HEK293 (cell line): ENCODE results near the gene C20orf144.

Experiments used
- CTCF ChIA-PET: fragments of 350-600 bp; formaldehyde crosslinking; extraction: SDS; loops from one replicate; lab custom pipeline; 2021; ENCODE audit warnings: antibody characterized with exemption; lab: Yijun Ruan, JAX
- POLR2A ChIA-PET: fragments of 300-600 bp; formaldehyde crosslinking; extraction: SDS; loops from one replicate; lab custom pipeline; 2020; ENCODE audit warnings: antibody characterized with exemption, inconsistent platforms; lab: Yijun Ruan, JAX
- H3K27ac ChIP-seq: fragments of 200-500 bp; sonication (Bioruptor generic); 2 replicates; pipeline ENCODE4 v1.5.1; 2014; ENCODE audit warnings: low read depth, low read length, control low read depth, inconsistent platforms; ENCODE audit errors: extremely low read depth
- H3K36me3 ChIP-seq, 2 experiments: fragments of 200-500 bp in 1 of 2; sonication (Bioruptor generic) in 1 of 2; 1 replicate in 1 of 2; 2 replicates in 1 of 2; pipeline ENCODE4 v1.5.1; 2014 to 2017; ENCODE audit warnings: inconsistent platforms in 2 of 2, low read length in 2 of 2; ENCODE audit not compliant: control insufficient read depth in 2 of 2, insufficient read depth in 1 of 2
- H3K4me1 ChIP-seq: fragments of 200-500 bp; sonication (Bioruptor generic); 2 replicates; pipeline ENCODE4 v1.5.1; 2014; ENCODE audit warnings: mild to moderate bottlenecking, low read length, inconsistent platforms; ENCODE audit not compliant: control insufficient read depth, insufficient read depth
- H3K4me3 ChIP-seq: 2 replicates; pipeline ENCODE4 v1.5.1; 2011; ENCODE audit warnings: low read depth, mild to moderate bottlenecking, control low read depth, low read length, moderate library complexity
- H3K9me3 ChIP-seq: fragments of 200-500 bp; sonication (Bioruptor generic); 2 replicates; pipeline ENCODE4 v1.5.1; 2014; ENCODE audit warnings: low read depth, low read length, inconsistent platforms; ENCODE audit not compliant: control insufficient read depth, insufficient read depth
- SCRT1 ChIP-seq: fragments of 450-650 bp; formaldehyde crosslinking; IDR thresholded peaks from 2 replicates; pipeline ENCODE4 v1.5.1; 2016; ENCODE audit warnings: missing biosample characterization, missing genetic modification characterization, borderline replicate concordance
- SCRT2 ChIP-seq: fragments of 450-650 bp; formaldehyde crosslinking; IDR thresholded peaks from 2 replicates; pipeline ENCODE4 v1.5.1; 2016; ENCODE audit warnings: missing biosample characterization, missing genetic modification characterization
- SP2 ChIP-seq: fragments of 450-650 bp; formaldehyde crosslinking; IDR thresholded peaks from 2 replicates; pipeline ENCODE4 v1.5.1; 2016; ENCODE audit warnings: missing biosample characterization, missing genetic modification characterization
- ZBTB7A ChIP-seq: fragments of 450-650 bp; formaldehyde crosslinking; IDR thresholded peaks from 2 replicates; pipeline ENCODE4 v1.5.1; 2016; ENCODE audit warnings: low read depth, missing biosample characterization, missing genetic modification characterization
- ZFP3 ChIP-seq: fragments of 450-650 bp; formaldehyde crosslinking; IDR thresholded peaks from 2 replicates; pipeline ENCODE4 v1.5.1; 2016; ENCODE audit warnings: low read depth, missing biosample characterization, missing genetic modification characterization
- ZNF157 ChIP-seq: fragments of 450-650 bp; formaldehyde crosslinking; IDR thresholded peaks from 2 replicates; pipeline ENCODE4 v1.5.1; 2016; ENCODE audit warnings: missing biosample characterization, missing genetic modification characterization
- ZNF23 ChIP-seq: fragments of 450-650 bp; formaldehyde crosslinking; IDR thresholded peaks from 2 replicates; pipeline ENCODE4 v1.5.1; 2016; ENCODE audit warnings: missing biosample characterization, missing genetic modification characterization, borderline replicate concordance
- ZNF292 ChIP-seq: fragments of 450-650 bp; formaldehyde crosslinking; IDR thresholded peaks from 2 replicates; pipeline ENCODE4 v1.5.1; 2016; ENCODE audit warnings: low read depth, missing biosample characterization, missing genetic modification characterization, borderline replicate concordance
- ZNF433 ChIP-seq: fragments of 450-650 bp; formaldehyde crosslinking; IDR thresholded peaks from 2 replicates; pipeline ENCODE4 v1.5.1; 2016; ENCODE audit warnings: missing biosample characterization, missing genetic modification characterization, low read depth
- ZNF549 ChIP-seq: fragments of 450-650 bp; IDR thresholded peaks from 2 replicates; pipeline ENCODE4 v1.5.1; 2018; ENCODE audit warnings: missing biosample characterization, missing genetic modification characterization, mild to moderate bottlenecking, inconsistent platforms, moderate library complexity
- ZNF571 ChIP-seq: fragments of 450-650 bp; formaldehyde crosslinking; IDR thresholded peaks from 2 replicates; pipeline ENCODE4 v1.5.0; 2017; ENCODE audit warnings: missing biosample characterization, missing genetic modification characterization
- ZNF660 ChIP-seq: fragments of 450-650 bp; IDR thresholded peaks from 2 replicates; pipeline ENCODE4 v1.5.1; 2018; ENCODE audit warnings: missing biosample characterization, mild to moderate bottlenecking, missing genetic modification characterization
- ZSCAN30 ChIP-seq: fragments of 450-650 bp; IDR thresholded peaks from 2 replicates; pipeline ENCODE4 v1.5.1; 2018; ENCODE audit warnings: missing biosample characterization, mild to moderate bottlenecking, missing genetic modification characterization, moderate library complexity
- TF ChIP-seq, protein P1 (sequence below): fragments of 450-650 bp; formaldehyde crosslinking; IDR thresholded peaks from 2 replicates; pipeline ENCODE4 v1.5.1; 2016; ENCODE audit warnings: missing biosample characterization, missing genetic modification characterization, low read depth
- TF ChIP-seq, protein P2 (sequence below): fragments of 450-650 bp; formaldehyde crosslinking; IDR thresholded peaks from 2 replicates; pipeline ENCODE4 v1.5.1; 2016; ENCODE audit warnings: missing biosample characterization, missing genetic modification characterization
- TF ChIP-seq, protein P3 (sequence below): fragments of 450-650 bp; formaldehyde crosslinking; IDR thresholded peaks from 2 replicates; pipeline ENCODE4 v1.5.1; 2016; ENCODE audit warnings: missing biosample characterization, missing genetic modification characterization
- TF ChIP-seq, protein P4 (sequence below): fragments of 450-650 bp; formaldehyde crosslinking; IDR thresholded peaks from 2 replicates; pipeline ENCODE4 v1.5.1; 2016; ENCODE audit warnings: missing biosample characterization, missing genetic modification characterization
- TF ChIP-seq, protein P5 (sequence below): fragments of 450-650 bp; formaldehyde crosslinking; IDR thresholded peaks from 2 replicates; pipeline ENCODE4 v1.5.1; 2017; ENCODE audit warnings: missing biosample characterization, missing genetic modification characterization
- TF ChIP-seq, protein P6 (sequence below): fragments of 450-650 bp; formaldehyde crosslinking; IDR thresholded peaks from 2 replicates; pipeline ENCODE4 v1.5.1; 2016; ENCODE audit warnings: missing biosample characterization, missing genetic modification characterization
- TF ChIP-seq, protein P7 (sequence below): IDR thresholded peaks from 2 replicates; pipeline ENCODE4 v1.6.1; 2011; ENCODE audit warnings: mild to moderate bottlenecking, low read depth, low read length, borderline replicate concordance
- TF ChIP-seq, protein P8 (sequence below): fragments of 450-650 bp; formaldehyde crosslinking; IDR thresholded peaks from 2 replicates; pipeline ENCODE4 v1.5.1; 2016; ENCODE audit warnings: missing biosample characterization, missing genetic modification characterization

C20orf144 gene

DNA sequence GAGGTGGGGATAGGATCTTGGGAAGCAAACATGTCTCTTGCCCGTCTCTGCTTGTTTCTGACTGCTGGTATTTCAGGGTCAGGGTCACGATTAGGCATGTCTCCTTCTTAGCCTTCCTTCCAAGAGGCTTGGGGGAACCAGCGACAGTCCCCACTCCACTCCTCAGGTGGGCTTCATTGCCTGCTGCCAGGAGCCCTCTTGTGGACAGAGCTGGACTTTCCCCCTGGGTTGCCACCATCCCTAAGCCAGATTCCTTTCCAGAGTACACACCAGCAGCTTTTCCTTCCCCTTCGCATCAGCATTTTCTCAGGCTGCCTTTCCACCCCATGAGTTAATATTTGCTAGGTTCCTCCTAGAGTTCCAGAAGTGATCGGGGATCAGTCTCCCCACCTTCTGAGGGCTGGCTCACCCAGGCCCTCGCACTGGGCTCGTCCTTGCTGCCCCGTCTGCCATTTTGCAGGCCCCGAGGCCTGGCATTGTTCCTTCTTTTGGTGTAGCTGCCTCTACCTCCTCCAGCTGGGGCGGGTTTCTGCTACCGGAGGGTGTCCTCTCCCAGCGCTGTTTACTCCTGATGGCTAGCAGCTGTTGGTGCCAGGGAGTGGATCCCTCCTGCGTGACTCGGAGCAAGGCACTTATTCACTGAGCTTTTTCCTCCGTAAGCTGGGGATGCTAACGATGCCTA, 8.8 kb upstream of the C20orf144 start:
- no peak overlapping the region for H3K4me3 ChIP-seq
- no peaks in the 10 kb centered on the region for H3K9me3 ChIP-seq
- ChIA-PET CTCF (interaction anchor here (0.5 to 2.7 kb wide), 27 partner anchors 10 to 313 kb away, joined by 3 to 16 read pairs (median 3); partner anchors contain the start of genes ACTL10, CDK5RAP1 and PXMP4), POLR2A (interaction anchor here (0.5 to 3.5 kb wide), 4 partner anchors 10 to 165 kb away, joined by 3 to 23 read pairs (median 5); partner anchors contain the start of gene ACTL10)
- peaks cover 0 to 23% of the 10 kb centered on the region in 2 experiments; a peak in 1 of 3 replicates for H3K36me3 ChIP-seq
- no peaks in the 10 kb centered on the region for H3K4me1 ChIP-seq
- H3K27ac ChIP-seq = no peak overlapping the region
- TF ChIP-seq, protein P1, sequence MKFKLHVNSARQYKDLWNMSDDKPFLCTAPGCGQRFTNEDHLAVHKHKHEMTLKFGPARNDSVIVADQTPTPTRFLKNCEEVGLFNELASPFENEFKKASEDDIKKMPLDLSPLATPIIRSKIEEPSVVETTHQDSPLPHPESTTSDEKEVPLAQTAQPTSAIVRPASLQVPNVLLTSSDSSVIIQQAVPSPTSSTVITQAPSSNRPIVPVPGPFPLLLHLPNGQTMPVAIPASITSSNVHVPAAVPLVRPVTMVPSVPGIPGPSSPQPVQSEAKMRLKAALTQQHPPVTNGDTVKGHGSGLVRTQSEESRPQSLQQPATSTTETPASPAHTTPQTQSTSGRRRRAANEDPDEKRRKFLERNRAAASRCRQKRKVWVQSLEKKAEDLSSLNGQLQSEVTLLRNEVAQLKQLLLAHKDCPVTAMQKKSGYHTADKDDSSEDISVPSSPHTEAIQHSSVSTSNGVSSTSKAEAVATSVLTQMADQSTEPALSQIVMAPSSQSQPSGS (tag by site-specific recombination) = no peak
- TF ChIP-seq, protein P2, sequence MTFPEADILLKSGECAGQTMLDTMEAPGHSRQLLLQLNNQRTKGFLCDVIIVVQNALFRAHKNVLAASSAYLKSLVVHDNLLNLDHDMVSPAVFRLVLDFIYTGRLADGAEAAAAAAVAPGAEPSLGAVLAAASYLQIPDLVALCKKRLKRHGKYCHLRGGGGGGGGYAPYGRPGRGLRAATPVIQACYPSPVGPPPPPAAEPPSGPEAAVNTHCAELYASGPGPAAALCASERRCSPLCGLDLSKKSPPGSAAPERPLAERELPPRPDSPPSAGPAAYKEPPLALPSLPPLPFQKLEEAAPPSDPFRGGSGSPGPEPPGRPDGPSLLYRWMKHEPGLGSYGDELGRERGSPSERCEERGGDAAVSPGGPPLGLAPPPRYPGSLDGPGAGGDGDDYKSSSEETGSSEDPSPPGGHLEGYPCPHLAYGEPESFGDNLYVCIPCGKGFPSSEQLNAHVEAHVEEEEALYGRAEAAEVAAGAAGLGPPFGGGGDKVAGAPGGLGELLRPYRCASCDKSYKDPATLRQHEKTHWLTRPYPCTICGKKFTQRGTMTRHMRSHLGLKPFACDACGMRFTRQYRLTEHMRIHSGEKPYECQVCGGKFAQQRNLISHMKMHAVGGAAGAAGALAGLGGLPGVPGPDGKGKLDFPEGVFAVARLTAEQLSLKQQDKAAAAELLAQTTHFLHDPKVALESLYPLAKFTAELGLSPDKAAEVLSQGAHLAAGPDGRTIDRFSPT (tag by site-specific recombination) = no peak
- TF ChIP-seq SCRT2 (peak; percentile 93), ZNF23 (tag by site-specific recombination) (no peak), SP2 (tag by site-specific recombination) (no peak), ZFP3 (no peak), ZNF433 (no peak), ZNF660 (tag by site-specific recombination) (0 out of 2 replicates have a peak, but pooled peaks have one; percentile 20), ZSCAN30 (tag by site-specific recombination) (peak; percentile 52; the same call in 1 of the 2 replicates), ZNF157 (tag by site-specific recombination) (no peak), ZNF571 (no peak), ZNF292 (tag by site-specific recombination) (no peak), ZBTB7A (0 out of 2 replicates have a peak, but pooled peaks have one; percentile 55), ZNF549 (tag by site-specific recombination) (no peak), SCRT1 (tag by site-specific recombination) (peak; percentile 92)
- TF ChIP-seq, protein P3, sequence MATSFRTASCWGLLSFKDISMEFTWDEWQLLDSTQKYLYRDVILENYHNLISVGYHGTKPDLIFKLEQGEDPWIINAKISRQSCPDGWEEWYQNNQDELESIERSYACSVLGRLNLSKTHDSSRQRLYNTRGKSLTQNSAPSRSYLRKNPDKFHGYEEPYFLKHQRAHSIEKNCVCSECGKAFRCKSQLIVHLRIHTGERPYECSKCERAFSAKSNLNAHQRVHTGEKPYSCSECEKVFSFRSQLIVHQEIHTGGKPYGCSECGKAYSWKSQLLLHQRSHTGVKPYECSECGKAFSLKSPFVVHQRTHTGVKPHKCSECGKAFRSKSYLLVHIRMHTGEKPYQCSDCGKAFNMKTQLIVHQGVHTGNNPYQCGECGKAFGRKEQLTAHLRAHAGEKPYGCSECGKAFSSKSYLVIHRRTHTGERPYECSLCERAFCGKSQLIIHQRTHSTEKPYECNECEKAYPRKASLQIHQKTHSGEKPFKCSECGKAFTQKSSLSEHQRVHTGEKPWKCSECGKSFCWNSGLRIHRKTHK (tag by site-specific recombination) = no peak
- TF ChIP-seq, protein P4, sequence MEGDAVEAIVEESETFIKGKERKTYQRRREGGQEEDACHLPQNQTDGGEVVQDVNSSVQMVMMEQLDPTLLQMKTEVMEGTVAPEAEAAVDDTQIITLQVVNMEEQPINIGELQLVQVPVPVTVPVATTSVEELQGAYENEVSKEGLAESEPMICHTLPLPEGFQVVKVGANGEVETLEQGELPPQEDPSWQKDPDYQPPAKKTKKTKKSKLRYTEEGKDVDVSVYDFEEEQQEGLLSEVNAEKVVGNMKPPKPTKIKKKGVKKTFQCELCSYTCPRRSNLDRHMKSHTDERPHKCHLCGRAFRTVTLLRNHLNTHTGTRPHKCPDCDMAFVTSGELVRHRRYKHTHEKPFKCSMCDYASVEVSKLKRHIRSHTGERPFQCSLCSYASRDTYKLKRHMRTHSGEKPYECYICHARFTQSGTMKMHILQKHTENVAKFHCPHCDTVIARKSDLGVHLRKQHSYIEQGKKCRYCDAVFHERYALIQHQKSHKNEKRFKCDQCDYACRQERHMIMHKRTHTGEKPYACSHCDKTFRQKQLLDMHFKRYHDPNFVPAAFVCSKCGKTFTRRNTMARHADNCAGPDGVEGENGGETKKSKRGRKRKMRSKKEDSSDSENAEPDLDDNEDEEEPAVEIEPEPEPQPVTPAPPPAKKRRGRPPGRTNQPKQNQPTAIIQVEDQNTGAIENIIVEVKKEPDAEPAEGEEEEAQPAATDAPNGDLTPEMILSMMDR = peak; percentile 93
- TF ChIP-seq, protein P5, sequence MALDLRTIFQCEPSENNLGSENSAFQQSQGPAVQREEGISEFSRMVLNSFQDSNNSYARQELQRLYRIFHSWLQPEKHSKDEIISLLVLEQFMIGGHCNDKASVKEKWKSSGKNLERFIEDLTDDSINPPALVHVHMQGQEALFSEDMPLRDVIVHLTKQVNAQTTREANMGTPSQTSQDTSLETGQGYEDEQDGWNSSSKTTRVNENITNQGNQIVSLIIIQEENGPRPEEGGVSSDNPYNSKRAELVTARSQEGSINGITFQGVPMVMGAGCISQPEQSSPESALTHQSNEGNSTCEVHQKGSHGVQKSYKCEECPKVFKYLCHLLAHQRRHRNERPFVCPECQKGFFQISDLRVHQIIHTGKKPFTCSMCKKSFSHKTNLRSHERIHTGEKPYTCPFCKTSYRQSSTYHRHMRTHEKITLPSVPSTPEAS (tag by site-specific recombination) = no peak
- TF ChIP-seq, protein P6, sequence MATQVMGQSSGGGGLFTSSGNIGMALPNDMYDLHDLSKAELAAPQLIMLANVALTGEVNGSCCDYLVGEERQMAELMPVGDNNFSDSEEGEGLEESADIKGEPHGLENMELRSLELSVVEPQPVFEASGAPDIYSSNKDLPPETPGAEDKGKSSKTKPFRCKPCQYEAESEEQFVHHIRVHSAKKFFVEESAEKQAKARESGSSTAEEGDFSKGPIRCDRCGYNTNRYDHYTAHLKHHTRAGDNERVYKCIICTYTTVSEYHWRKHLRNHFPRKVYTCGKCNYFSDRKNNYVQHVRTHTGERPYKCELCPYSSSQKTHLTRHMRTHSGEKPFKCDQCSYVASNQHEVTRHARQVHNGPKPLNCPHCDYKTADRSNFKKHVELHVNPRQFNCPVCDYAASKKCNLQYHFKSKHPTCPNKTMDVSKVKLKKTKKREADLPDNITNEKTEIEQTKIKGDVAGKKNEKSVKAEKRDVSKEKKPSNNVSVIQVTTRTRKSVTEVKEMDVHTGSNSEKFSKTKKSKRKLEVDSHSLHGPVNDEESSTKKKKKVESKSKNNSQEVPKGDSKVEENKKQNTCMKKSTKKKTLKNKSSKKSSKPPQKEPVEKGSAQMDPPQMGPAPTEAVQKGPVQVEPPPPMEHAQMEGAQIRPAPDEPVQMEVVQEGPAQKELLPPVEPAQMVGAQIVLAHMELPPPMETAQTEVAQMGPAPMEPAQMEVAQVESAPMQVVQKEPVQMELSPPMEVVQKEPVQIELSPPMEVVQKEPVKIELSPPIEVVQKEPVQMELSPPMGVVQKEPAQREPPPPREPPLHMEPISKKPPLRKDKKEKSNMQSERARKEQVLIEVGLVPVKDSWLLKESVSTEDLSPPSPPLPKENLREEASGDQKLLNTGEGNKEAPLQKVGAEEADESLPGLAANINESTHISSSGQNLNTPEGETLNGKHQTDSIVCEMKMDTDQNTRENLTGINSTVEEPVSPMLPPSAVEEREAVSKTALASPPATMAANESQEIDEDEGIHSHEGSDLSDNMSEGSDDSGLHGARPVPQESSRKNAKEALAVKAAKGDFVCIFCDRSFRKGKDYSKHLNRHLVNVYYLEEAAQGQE (tag by site-specific recombination) = no peak
- TF ChIP-seq, protein P7, sequence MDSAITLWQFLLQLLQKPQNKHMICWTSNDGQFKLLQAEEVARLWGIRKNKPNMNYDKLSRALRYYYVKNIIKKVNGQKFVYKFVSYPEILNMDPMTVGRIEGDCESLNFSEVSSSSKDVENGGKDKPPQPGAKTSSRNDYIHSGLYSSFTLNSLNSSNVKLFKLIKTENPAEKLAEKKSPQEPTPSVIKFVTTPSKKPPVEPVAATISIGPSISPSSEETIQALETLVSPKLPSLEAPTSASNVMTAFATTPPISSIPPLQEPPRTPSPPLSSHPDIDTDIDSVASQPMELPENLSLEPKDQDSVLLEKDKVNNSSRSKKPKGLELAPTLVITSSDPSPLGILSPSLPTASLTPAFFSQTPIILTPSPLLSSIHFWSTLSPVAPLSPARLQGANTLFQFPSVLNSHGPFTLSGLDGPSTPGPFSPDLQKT = no peak
- TF ChIP-seq, protein P8, sequence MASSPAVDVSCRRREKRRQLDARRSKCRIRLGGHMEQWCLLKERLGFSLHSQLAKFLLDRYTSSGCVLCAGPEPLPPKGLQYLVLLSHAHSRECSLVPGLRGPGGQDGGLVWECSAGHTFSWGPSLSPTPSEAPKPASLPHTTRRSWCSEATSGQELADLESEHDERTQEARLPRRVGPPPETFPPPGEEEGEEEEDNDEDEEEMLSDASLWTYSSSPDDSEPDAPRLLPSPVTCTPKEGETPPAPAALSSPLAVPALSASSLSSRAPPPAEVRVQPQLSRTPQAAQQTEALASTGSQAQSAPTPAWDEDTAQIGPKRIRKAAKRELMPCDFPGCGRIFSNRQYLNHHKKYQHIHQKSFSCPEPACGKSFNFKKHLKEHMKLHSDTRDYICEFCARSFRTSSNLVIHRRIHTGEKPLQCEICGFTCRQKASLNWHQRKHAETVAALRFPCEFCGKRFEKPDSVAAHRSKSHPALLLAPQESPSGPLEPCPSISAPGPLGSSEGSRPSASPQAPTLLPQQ = no peak
